ENCODE data around the gene ROR2.

ROR2 gene

DNA sequence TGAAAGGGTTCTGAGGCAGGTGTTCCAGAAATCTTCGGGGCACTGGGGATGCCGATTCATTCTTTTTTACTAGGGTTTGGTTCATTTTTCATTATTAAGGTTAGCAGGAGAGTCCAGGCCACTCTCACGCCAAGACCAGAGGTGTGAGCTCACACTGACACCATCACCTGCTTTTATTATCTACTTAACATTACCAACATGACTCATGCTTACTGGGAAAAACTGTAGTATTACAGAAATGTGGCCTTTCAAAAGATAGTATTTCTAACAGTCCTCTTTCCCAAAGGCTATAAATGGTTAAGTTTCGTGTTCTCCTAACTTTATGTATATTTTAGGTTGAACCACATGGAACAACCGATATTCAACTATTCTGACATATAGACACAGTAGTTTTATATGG is 222.1 kb downstream of the ROR2 start:
- TF ChIP-seq ZNF384 (IDR thresholded peaks at IDR 0.05) (no peak), L3MBTL2 (conservative IDR thresholded peaks at IDR 0.05) (no peak), TARDBP (IDR thresholded peaks at IDR 0.05) (no peak), SP1 (IDR thresholded peaks at IDR 0.05) (no peak), NFRKB (IDR thresholded peaks at IDR 0.05) (no peak), CTBP1 (IDR thresholded peaks at IDR 0.05; ENCODE audit: borderline replicate concordance) (no peak), FOXA1 (IDR thresholded peaks at IDR 0.05) (no peak), HDGF (IDR thresholded peaks at IDR 0.05; ENCODE audit: borderline replicate concordance) (no peak), LEF1 (IDR thresholded peaks at IDR 0.05; ENCODE audit: borderline replicate concordance) (no peak), BHLHE40 (IDR thresholded peaks at IDR 0.05; ENCODE audit: borderline replicate concordance) (no peak), SUZ12 (IDR thresholded peaks at IDR 0.05) (no peak)
- TF ChIP-seq, protein P1, sequence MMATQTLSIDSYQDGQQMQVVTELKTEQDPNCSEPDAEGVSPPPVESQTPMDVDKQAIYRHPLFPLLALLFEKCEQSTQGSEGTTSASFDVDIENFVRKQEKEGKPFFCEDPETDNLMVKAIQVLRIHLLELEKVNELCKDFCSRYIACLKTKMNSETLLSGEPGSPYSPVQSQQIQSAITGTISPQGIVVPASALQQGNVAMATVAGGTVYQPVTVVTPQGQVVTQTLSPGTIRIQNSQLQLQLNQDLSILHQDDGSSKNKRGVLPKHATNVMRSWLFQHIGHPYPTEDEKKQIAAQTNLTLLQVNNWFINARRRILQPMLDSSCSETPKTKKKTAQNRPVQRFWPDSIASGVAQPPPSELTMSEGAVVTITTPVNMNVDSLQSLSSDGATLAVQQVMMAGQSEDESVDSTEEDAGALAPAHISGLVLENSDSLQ (IDR thresholded peaks at IDR 0.05): no peak
- ChIA-PET POLR2A (no interaction called here), CTCF (interaction anchor here (0.8 kb wide), 1 partner anchor 9 kb away, joined by 4 read pairs; no protein-coding TSS in a partner anchor)
- DNase-seq (ENCODE audit: extremely low spot score): no peak

DNA sequence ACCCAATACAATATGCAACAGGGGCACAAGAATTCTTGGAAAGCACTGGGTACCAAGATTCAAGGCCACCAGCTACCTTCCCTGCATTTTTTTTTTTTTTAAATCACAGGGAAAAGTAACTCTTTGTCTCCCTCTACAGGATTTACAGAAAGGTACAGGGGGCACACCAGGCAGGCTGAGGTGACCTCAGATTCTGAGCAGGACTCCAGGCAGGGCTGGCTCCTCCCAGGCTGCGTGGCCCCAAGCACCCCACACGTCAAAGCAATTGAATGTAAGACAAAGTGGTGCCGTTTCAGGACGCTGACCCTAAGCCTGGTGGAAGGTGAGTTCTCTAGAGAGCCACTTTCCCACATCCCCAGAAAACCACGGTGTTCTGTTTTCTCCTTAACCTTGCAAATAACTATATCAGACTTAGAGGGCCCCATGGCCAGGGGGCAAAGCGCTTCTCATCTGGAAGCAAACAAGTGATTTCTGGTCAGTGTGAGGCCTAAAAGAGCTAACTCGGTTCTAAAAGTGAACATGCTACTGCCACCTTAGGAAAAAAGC is 222.6 kb downstream of the ROR2 start:
- peak; percentile 74 for DNase-seq (ENCODE audit: extremely low spot score)
- POLR2A ChIA-PET: no interaction called here
- peak; percentile 98 for TF ChIP-seq ZNF384 (IDR thresholded peaks at IDR 0.05)
- TF ChIP-seq, protein P1 (IDR thresholded peaks at IDR 0.05): no peak
- TF ChIP-seq FOXA1 (IDR thresholded peaks at IDR 0.05): no peak
- TF ChIP-seq HDGF (IDR thresholded peaks at IDR 0.05; ENCODE audit: borderline replicate concordance): no peak
- no peak for TF ChIP-seq L3MBTL2 (conservative IDR thresholded peaks at IDR 0.05)
- no peak for TF ChIP-seq NFRKB (IDR thresholded peaks at IDR 0.05)
- TF ChIP-seq FOXM1 (IDR thresholded peaks at IDR 0.05; ENCODE audit: borderline replicate concordance): no peak
- CTCF ChIA-PET: interaction anchor here (0.6 to 0.9 kb wide), 11 partner anchors 8 to 880 kb away, joined by 3 to 7 read pairs (median 3); no protein-coding TSS in a partner anchor

DNA sequence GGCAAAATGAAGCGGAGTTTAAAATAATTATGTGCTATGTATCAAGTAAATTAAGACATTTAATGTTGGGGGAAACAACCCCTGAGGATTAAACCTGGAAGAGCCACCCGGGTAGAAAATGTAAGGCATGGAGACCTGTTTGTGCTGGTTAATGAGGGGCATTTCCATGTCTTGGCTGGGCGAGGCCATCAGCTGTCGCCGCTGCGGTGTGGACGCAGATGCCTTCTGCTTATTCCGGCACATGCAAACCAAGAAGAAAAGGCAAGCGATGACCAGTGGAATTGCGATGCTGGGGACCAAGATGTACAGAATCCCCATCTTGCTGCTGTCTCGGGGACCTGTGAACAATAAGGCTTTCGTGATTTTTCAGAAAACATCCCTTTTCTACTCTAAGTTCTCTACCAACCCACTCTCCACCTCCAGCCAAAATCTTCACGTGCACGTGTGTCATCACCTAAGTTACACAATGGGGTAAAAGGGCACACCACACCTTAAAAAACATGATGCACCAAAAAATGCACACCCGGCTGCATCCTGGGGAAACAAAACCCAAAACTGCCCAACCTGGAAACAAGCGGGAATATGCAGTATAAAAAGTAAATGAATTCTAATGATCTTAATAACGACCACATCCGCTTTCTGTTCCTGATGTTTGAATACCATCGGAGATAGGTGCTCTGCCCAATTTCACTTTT is 223.5 kb downstream of the ROR2 start:
- no peak for DNase-seq (ENCODE audit: extremely low spot score)
- CTCF ChIA-PET: interaction anchor here (0.6 to 0.9 kb wide), 10 partner anchors 15 to 881 kb away, joined by 3 to 7 read pairs (median 3); no protein-coding TSS in a partner anchor
- TF ChIP-seq, protein P1 (IDR thresholded peaks at IDR 0.05): no peak
- no peak for TF ChIP-seq SP1 (IDR thresholded peaks at IDR 0.05)
- TF ChIP-seq SUZ12 (IDR thresholded peaks at IDR 0.05): no peak
- TF ChIP-seq HDGF (IDR thresholded peaks at IDR 0.05; ENCODE audit: borderline replicate concordance): no peak
- TF ChIP-seq NFRKB (IDR thresholded peaks at IDR 0.05): no peak
- TF ChIP-seq ARNT (IDR thresholded peaks at IDR 0.05): no peak
- no peak for TF ChIP-seq ELF4 (IDR thresholded peaks at IDR 0.05)
- TF ChIP-seq FOXK2 (IDR thresholded peaks at IDR 0.05): no peak
- TF ChIP-seq L3MBTL2 (conservative IDR thresholded peaks at IDR 0.05): no peak
- TF ChIP-seq ZNF384 (IDR thresholded peaks at IDR 0.05): no peak
- TF ChIP-seq FOXA1 (IDR thresholded peaks at IDR 0.05): no peak
- no peak for TF ChIP-seq BHLHE40 (IDR thresholded peaks at IDR 0.05; ENCODE audit: borderline replicate concordance)
- TF ChIP-seq TARDBP (IDR thresholded peaks at IDR 0.05): no peak
- no peak for TF ChIP-seq FOXM1 (IDR thresholded peaks at IDR 0.05; ENCODE audit: borderline replicate concordance)
- no peak for TF ChIP-seq CTBP1 (IDR thresholded peaks at IDR 0.05; ENCODE audit: borderline replicate concordance)
- TF ChIP-seq LEF1 (IDR thresholded peaks at IDR 0.05; ENCODE audit: borderline replicate concordance): no peak
- POLR2A ChIA-PET: no interaction called here

DNA sequence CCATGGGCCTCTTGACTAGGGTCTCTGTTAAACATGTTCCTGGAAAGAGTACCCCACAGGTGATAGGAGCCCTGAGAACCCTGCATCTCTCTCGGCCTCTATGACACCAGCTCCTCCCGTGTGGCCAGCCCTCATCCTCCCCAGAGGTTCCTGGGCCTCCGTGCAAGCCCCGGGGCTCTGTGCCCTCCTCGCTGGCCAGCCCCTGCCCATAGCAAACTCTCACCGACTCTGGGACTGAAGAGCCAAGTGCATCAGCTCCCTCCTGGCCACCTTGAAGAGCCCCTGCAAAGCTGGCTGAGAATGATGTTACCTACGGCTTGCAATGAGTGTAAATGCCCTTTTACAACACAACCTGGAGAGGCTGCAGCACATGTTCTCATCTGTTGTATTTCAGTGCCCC is 224.4 kb downstream of the ROR2 start:
- DNase-seq (ENCODE audit: extremely low spot score): no peak
- CTCF ChIA-PET: interaction anchor here (1.1 kb wide), 1 partner anchor 34 kb away, joined by 3 read pairs; no protein-coding TSS in a partner anchor
- TF ChIP-seq SP1 (IDR thresholded peaks at IDR 0.05): no peak
- TF ChIP-seq ZNF384 (IDR thresholded peaks at IDR 0.05): no peak
- no peak for TF ChIP-seq TARDBP (IDR thresholded peaks at IDR 0.05)
- no peak for TF ChIP-seq FOXA1 (IDR thresholded peaks at IDR 0.05)
- no peak for TF ChIP-seq LEF1 (IDR thresholded peaks at IDR 0.05; ENCODE audit: borderline replicate concordance)
- no peak for TF ChIP-seq HDGF (IDR thresholded peaks at IDR 0.05; ENCODE audit: borderline replicate concordance)
- TF ChIP-seq CTBP1 (IDR thresholded peaks at IDR 0.05; ENCODE audit: borderline replicate concordance): no peak
- TF ChIP-seq ARNT (IDR thresholded peaks at IDR 0.05): no peak
- no peak for TF ChIP-seq SUZ12 (IDR thresholded peaks at IDR 0.05)
- TF ChIP-seq ELF4 (IDR thresholded peaks at IDR 0.05): no peak
- no peak for TF ChIP-seq FOXM1 (IDR thresholded peaks at IDR 0.05; ENCODE audit: borderline replicate concordance)
- TF ChIP-seq FOXK2 (IDR thresholded peaks at IDR 0.05): no peak
- TF ChIP-seq L3MBTL2 (conservative IDR thresholded peaks at IDR 0.05): no peak
- no peak for TF ChIP-seq NFRKB (IDR thresholded peaks at IDR 0.05)
- TF ChIP-seq, protein P1 (IDR thresholded peaks at IDR 0.05): no peak
- no peak for TF ChIP-seq BHLHE40 (IDR thresholded peaks at IDR 0.05; ENCODE audit: borderline replicate concordance)
- POLR2A ChIA-PET: no interaction called here

All from HEK293T (cell line).